KMS-11 (cell line): ENCODE data around the gene TBCE.

ENCODE experiments used
- H2AFZ ChIP-seq: fragments of 200-600 bp; sonication (generic); 2 replicates; pipeline ENCODE4 v1.6.1; 2016; ENCODE audit warnings: antibody characterized with exemption, mixed run types, low read depth
- H3K27ac ChIP-seq: fragments of 200-600 bp; sonication (generic); 2 replicates; pipeline ENCODE4 v1.6.1; 2016; ENCODE audit warnings: mild to moderate bottlenecking, mixed run types
- H3K27me3 ChIP-seq: fragments of 200-600 bp; sonication (generic); 2 replicates; pipeline ENCODE4 v1.6.1; 2017; ENCODE audit warnings: mild to moderate bottlenecking, low read depth, mixed run types, moderate library complexity; ENCODE audit not compliant: insufficient read depth
- H3K36me3 ChIP-seq: fragments of 200-600 bp; sonication (generic); 2 replicates; pipeline ENCODE4 v1.6.1; 2017; ENCODE audit warnings: mild to moderate bottlenecking, mixed run types; ENCODE audit not compliant: insufficient read depth
- H3K4me1 ChIP-seq: fragments of 200-600 bp; sonication (generic); 2 replicates; pipeline ENCODE4 v1.6.1; 2016; ENCODE audit warnings: mild to moderate bottlenecking, low read depth, mixed run types; ENCODE audit not compliant: poor library complexity, severe bottlenecking
- H3K4me2 ChIP-seq: fragments of 200-600 bp; sonication (generic); 2 replicates; pipeline ENCODE4 v1.7.0; 2016; ENCODE audit warnings: mild to moderate bottlenecking, mixed run types
- H3K4me3 ChIP-seq: fragments of 200-600 bp; sonication (generic); IDR thresholded peaks from 2 replicates; pipeline ENCODE4 v1.6.1; 2017; ENCODE audit warnings: low read depth, low read length, mixed read lengths; ENCODE audit not compliant: insufficient read depth
- H3K79me2 ChIP-seq: fragments of 200-600 bp; sonication (generic); 2 replicates; pipeline ENCODE4 v1.6.1; 2016; ENCODE audit warnings: low read depth, mixed run types; ENCODE audit not compliant: insufficient read depth
- H3K9ac ChIP-seq: fragments of 200-600 bp; sonication (generic); 2 replicates; pipeline ENCODE4 v1.6.1; 2016; ENCODE audit warnings: mild to moderate bottlenecking, mixed run types
- H4K20me1 ChIP-seq: fragments of 200-600 bp; sonication (generic); 2 replicates; pipeline ENCODE4 v1.6.1; 2016; ENCODE audit warnings: mild to moderate bottlenecking, mixed run types; ENCODE audit not compliant: insufficient read depth
- CTCF ChIP-seq: fragments of 200-600 bp; sonication (generic); conservative IDR thresholded peaks from 2 replicates; pipeline ENCODE4 v1.6.1; 2017; ENCODE audit warnings: low read depth, mild to moderate bottlenecking, antibody characterized with exemption, low read length, moderate library complexity, mixed read lengths

The TBCE gene

GRCh38 chr1:235415008-235415904 lies 48.0 kb downstream of the TBCE start:
- peak; percentile 93 for TF ChIP-seq CTCF
- no peak overlapping the region for H3K27ac ChIP-seq
- no peaks in the 10 kb centered on the region for H3K36me3 ChIP-seq
- no peaks in the 10 kb centered on the region for H4K20me1 ChIP-seq
- no peak overlapping the region for H2AFZ ChIP-seq
- H3K9ac ChIP-seq, result no peak overlapping the region
- H3K79me2 ChIP-seq, result no peaks in the 10 kb centered on the region
- no peaks in the 10 kb centered on the region for H3K4me1 ChIP-seq
- H3K27me3 ChIP-seq, result no peaks in the 10 kb centered on the region
- H3K4me2 ChIP-seq, result no peak overlapping the region
- H3K4me3 ChIP-seq, result no peak overlapping the region

GRCh38 chr1:235416662-235417049 lies 49.4 kb downstream of the TBCE start:
- no peak overlapping the region for H3K4me2 ChIP-seq
- no peak overlapping the region for H3K9ac ChIP-seq
- no peak overlapping the region for H3K27ac ChIP-seq
- H4K20me1 ChIP-seq, result no peaks in the 10 kb centered on the region
- TF ChIP-seq CTCF, result no peak
- H3K4me3 ChIP-seq, result no peak overlapping the region
- no peaks in the 10 kb centered on the region for H3K36me3 ChIP-seq
- no peaks in the 10 kb centered on the region for H3K4me1 ChIP-seq
- no peaks in the 10 kb centered on the region for H3K27me3 ChIP-seq
- H3K79me2 ChIP-seq, result no peaks in the 10 kb centered on the region
- H2AFZ ChIP-seq, result no peak overlapping the region

GRCh38 chr1:235417086-235417697 lies 50.0 kb downstream of the TBCE start:
- Histone ChIP-seq H3K9ac (no peak overlapping the region), H3K27me3 (no peaks in the 10 kb centered on the region), H3K36me3 (no peaks in the 10 kb centered on the region), H4K20me1 (no peaks in the 10 kb centered on the region), H2AFZ (no peak overlapping the region), H3K79me2 (no peaks in the 10 kb centered on the region), H3K4me3 (no peak overlapping the region), H3K27ac (no peak overlapping the region), H3K4me1 (no peaks in the 10 kb centered on the region), H3K4me2 (no peak overlapping the region)
- TF ChIP-seq CTCF, result peak; percentile 96

- H3K27ac ChIP-seq, result no peak overlapping the region
- H3K27me3 ChIP-seq, result no peaks in the 10 kb centered on the region
- H3K79me2 ChIP-seq, result no peaks in the 10 kb centered on the region
- no peaks in the 10 kb centered on the region for H4K20me1 ChIP-seq
- H2AFZ ChIP-seq, result no peak overlapping the region
- no peak overlapping the region for H3K4me3 ChIP-seq
- H3K9ac ChIP-seq, result no peak overlapping the region
- TF ChIP-seq CTCF, result no peak
- H3K36me3 ChIP-seq, result no peaks in the 10 kb centered on the region
- H3K4me2 ChIP-seq, result no peak overlapping the region
- no peaks in the 10 kb centered on the region for H3K4me1 ChIP-seq
These were observed 54.5 kb downstream of the TBCE start for GRCh38 chr1:235421751-235422150.
